CD14-positive monocyte (primary cell): ENCODE results near the gene GK2. TPM values are rescaled to one million over a fixed set of nuclear protein-coding genes. Genes with fewer than 3 reads are reported as not detected.

ENCODE experiments used
- DNase-seq, 3 donors: peaks; one replicate each; pipeline ENCODE4 v3.0.0-alpha.2; 2011 to 2022
- H2AFZ ChIP-seq: 2 replicates; pipeline ENCODE4 v1.6.0; 2012; ENCODE audit warnings: mild to moderate bottlenecking, low read depth, low read length, inconsistent platforms; ENCODE audit not compliant: insufficient read depth, poor library complexity, severe bottlenecking
- H3K27ac ChIP-seq, 2 donors: 1 replicate in 1 of 2; 2 replicates in 1 of 2; pipeline ENCODE4 v1.5.1; 2012 to 2013; ENCODE audit warnings: low read length in 2 of 2, control low read depth in 1 of 2, inconsistent platforms in 1 of 2, low read depth in 1 of 2, mild to moderate bottlenecking in 1 of 2
- H3K27me3 ChIP-seq, 2 donors: one replicate each; pipeline versions ENCODE4 v1.6.0 to v1.6.1; 2011 to 2013; ENCODE audit warnings: low read length in 2 of 2; ENCODE audit not compliant: control insufficient read depth in 2 of 2, insufficient read depth in 2 of 2
- H3K36me3 ChIP-seq, 2 donors: replicated peaks in 1 of 2; 1 replicate in 1 of 2; 2 replicates in 1 of 2; pipeline versions ENCODE4 v1.5.1 to v1.6.1; 2012 to 2013; ENCODE audit warnings: low read length in 2 of 2, control low read depth in 1 of 2, inconsistent platforms in 1 of 2, mild to moderate bottlenecking in 1 of 2; ENCODE audit not compliant: insufficient read depth in 2 of 2, control insufficient read depth in 1 of 2
- H3K4me1 ChIP-seq, 2 donors: 1 replicate in 1 of 2; 2 replicates in 1 of 2; pipeline versions ENCODE4 v1.5.1 to v1.6.1; 2012 to 2013; ENCODE audit warnings: low read length in 2 of 2, control low read depth in 1 of 2, inconsistent platforms in 1 of 2, mild to moderate bottlenecking in 1 of 2, moderate library complexity in 1 of 2; ENCODE audit not compliant: insufficient read depth in 2 of 2, control insufficient read depth in 1 of 2
- H3K4me2 ChIP-seq: replicated peaks from 2 replicates; pipeline ENCODE3; 2012; ENCODE audit warnings: low read length, moderate library complexity, mild to moderate bottlenecking; ENCODE audit not compliant: poor library complexity, severe bottlenecking; ENCODE audit errors: extremely low read depth
- H3K4me3 ChIP-seq, 3 experiments: fragments of 200-600 bp in 1 of 3; sonication (generic) in 1 of 3; replicated peaks in 1 of 3; 1 replicate in 2 of 3; 2 replicates in 1 of 3; pipeline ENCODE4 v1.5.1; 2011 to 2013; ENCODE audit warnings: low read length in 3 of 3, mild to moderate bottlenecking in 3 of 3, control low read depth in 2 of 3, low read depth in 2 of 3, inconsistent platforms in 1 of 3, moderate library complexity in 1 of 3
- H3K79me2 ChIP-seq: 2 replicates; pipeline ENCODE4 v1.6.0; 2012; ENCODE audit warnings: mild to moderate bottlenecking, control low read depth, inconsistent platforms, low read length, moderate library complexity; ENCODE audit not compliant: insufficient read depth
- H3K9ac ChIP-seq: 2 replicates; pipeline ENCODE4 v1.6.0; 2017; ENCODE audit warnings: low read length, mild to moderate bottlenecking; ENCODE audit not compliant: insufficient read depth, poor library complexity, severe bottlenecking
- H3K9me3 ChIP-seq, 2 donors: replicated peaks in 1 of 2; 1 replicate in 1 of 2; 2 replicates in 1 of 2; pipeline versions ENCODE4 v1.5.1 to v1.6.1; 2012 to 2013; ENCODE audit warnings: low read length in 2 of 2, control low read depth in 1 of 2; ENCODE audit not compliant: control insufficient read depth in 1 of 2, insufficient read depth in 1 of 2
- H4K20me1 ChIP-seq: 2 replicates; pipeline ENCODE4 v1.6.0; 2012; ENCODE audit warnings: mild to moderate bottlenecking, low read length, control low read depth, moderate library complexity; ENCODE audit not compliant: insufficient read depth
- H3K27ac Mint-ChIP-seq, 7 donors: one replicate each; pipeline ENCODE4 v1.8.0; 2020; ENCODE audit warnings: mild to moderate bottlenecking in 7 of 7, mixed read lengths in 7 of 7, moderate library complexity in 6 of 7, inconsistent platforms in 2 of 7
- H3K27me3 Mint-ChIP-seq, 3 donors: one replicate each; pipeline ENCODE4 v1.8.0; 2021 to 2022; ENCODE audit warnings: low read depth in 3 of 3, mild to moderate bottlenecking in 3 of 3, mixed read lengths in 3 of 3, moderate library complexity in 3 of 3, inconsistent platforms in 1 of 3
- H3K36me3 Mint-ChIP-seq, 2 donors: one replicate each; pipeline ENCODE4 v1.8.0; 2020; ENCODE audit warnings: mixed read lengths in 2 of 2, inconsistent platforms in 1 of 2, mild to moderate bottlenecking in 1 of 2
- H3K4me1 Mint-ChIP-seq: one replicate; pipeline ENCODE4 v1.8.0; 2020; ENCODE audit warnings: mild to moderate bottlenecking, mixed read lengths
- H3K4me3 Mint-ChIP-seq, 2 donors: one replicate each; pipeline ENCODE4 v1.8.0; 2020; ENCODE audit warnings: mild to moderate bottlenecking in 2 of 2, mixed read lengths in 2 of 2, moderate library complexity in 1 of 2
- H3K9me3 Mint-ChIP-seq, 7 donors: one replicate each; pipeline ENCODE4 v1.8.0; 2020 to 2022; ENCODE audit warnings: mixed read lengths in 7 of 7, mild to moderate bottlenecking in 6 of 7, moderate library complexity in 6 of 7, inconsistent platforms in 2 of 7
- WGBS: methylation state at CpG from one replicate; pipeline ENCODE4 v1.1.5; 2013; ENCODE audit warnings: missing lambda C conversion rate; ENCODE audit not compliant: insufficient coverage; 5-methylcytosine and 5-hydroxymethylcytosine counted together
- intact Hi-C, 2 donors: fragments of 100-400 bp; cut with micrococcal nuclease; formaldehyde crosslinking; loops; one replicate each; pipeline versions ENCODE4 v1.15.0 to v1.15.1; 2023
- polyA plus RNA-seq, 3 donors: library from polyadenylated mRNA; depleted of rRNA in 1 of 3; unstranded in 2 of 3; stranded (reverse) in 1 of 3; fragments of 300-500 nt in 2 of 3; fragments of >200 nt in 1 of 3; fragmentation: Illumina TruSeq in 2 of 3; gene quantifications; 1 replicate in 2 of 3; 2 replicates in 1 of 3; pipeline ENCODE4 v1.2.3, GENCODE V29; 2012 to 2021
- TF ChIP-seq, protein P1 (sequence below): fragments of 200-600 bp; IDR thresholded peaks from one replicate; pipeline ENCODE4 v1.8.0; 2022; ENCODE audit warnings: antibody characterized with exemption, mild to moderate bottlenecking

The GK2 gene
- polyA plus RNA-seq, 3 donors: not detected

DNA sequence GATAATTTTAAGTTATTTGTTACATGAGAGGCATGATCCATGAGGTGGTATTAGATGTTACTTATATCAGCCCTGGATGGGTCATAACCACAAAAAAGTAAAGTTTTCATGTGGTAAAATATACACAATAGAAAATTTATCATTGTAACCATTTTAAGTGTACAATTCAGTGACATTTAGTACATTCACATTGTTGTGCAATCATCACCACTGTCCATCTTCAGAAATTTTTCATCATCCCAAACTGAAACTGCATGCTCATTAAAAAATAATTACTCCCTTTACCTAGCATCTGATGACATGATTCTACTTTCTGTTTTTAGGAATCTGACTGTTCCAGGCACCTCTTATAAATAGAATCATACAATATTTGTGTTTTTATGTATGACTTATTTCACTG is 11.2 kb downstream of the GK2 start:
- no peak overlapping the region for H2AFZ ChIP-seq
- H3K9ac ChIP-seq: no peak overlapping the region
- no peaks in the 10 kb centered on the region for H3K79me2 ChIP-seq
- TF ChIP-seq, protein P1, sequence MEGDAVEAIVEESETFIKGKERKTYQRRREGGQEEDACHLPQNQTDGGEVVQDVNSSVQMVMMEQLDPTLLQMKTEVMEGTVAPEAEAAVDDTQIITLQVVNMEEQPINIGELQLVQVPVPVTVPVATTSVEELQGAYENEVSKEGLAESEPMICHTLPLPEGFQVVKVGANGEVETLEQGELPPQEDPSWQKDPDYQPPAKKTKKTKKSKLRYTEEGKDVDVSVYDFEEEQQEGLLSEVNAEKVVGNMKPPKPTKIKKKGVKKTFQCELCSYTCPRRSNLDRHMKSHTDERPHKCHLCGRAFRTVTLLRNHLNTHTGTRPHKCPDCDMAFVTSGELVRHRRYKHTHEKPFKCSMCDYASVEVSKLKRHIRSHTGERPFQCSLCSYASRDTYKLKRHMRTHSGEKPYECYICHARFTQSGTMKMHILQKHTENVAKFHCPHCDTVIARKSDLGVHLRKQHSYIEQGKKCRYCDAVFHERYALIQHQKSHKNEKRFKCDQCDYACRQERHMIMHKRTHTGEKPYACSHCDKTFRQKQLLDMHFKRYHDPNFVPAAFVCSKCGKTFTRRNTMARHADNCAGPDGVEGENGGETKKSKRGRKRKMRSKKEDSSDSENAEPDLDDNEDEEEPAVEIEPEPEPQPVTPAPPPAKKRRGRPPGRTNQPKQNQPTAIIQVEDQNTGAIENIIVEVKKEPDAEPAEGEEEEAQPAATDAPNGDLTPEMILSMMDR: no peak
- H3K27ac ChIP-seq: no peak overlapping the region
- no peaks in the 10 kb centered on the region for H3K4me1 Mint-ChIP-seq
- DNase-seq: no peak
- no peaks in the 10 kb centered on the region for H4K20me1 ChIP-seq
- H3K4me1 ChIP-seq: no peaks in the 10 kb centered on the region
- intact Hi-C loops: no loop called here
- no peak overlapping the region for H3K4me3 ChIP-seq
- peaks cover 0 to 1% (median 0%) of the 10 kb centered on the region in 3 donors for H3K27me3 Mint-ChIP-seq
- H3K36me3 ChIP-seq: no peaks in the 10 kb centered on the region
- no peak overlapping the region for H3K4me2 ChIP-seq
- H3K4me3 Mint-ChIP-seq: no peak overlapping the region
- H3K9me3 ChIP-seq: no peaks in the 10 kb centered on the region
- H3K27me3 ChIP-seq: no peaks in the 10 kb centered on the region
- peaks cover 0 to 3% (median 0%) of the 10 kb centered on the region in 7 donors for H3K9me3 Mint-ChIP-seq
- H3K36me3 Mint-ChIP-seq: no peaks in the 10 kb centered on the region
- no peak overlapping the region for H3K27ac Mint-ChIP-seq

DNA sequence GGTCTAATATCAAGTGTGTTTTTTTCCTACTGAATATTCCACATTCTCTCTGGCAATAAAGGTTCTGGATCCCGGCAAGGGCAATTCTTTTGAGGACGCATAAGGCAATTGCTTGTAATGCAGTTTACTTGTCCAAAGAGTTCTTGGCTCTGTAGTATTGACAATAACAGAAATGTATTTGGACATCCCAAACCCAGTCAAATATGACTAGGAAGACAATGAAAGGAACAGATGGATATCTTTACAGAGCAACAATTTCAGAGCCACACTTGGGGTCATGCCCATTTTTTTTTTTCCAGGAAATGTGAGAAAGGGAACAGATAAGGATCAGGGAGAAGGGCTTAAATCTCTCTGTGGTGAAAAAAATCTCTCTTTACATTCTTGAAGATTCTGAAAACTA is 12.2 kb downstream of the GK2 start:
- Mint-ChIP-seq H3K4me3 (no peak overlapping the region), H3K27me3 (peaks cover 0 to 1% (median 0%) of the 10 kb centered on the region in 3 donors), H3K36me3 (no peaks in the 10 kb centered on the region), H3K9me3 (peaks cover 0 to 3% (median 0%) of the 10 kb centered on the region in 7 donors), H3K4me1 (no peaks in the 10 kb centered on the region), H3K27ac (no peak overlapping the region)
- Histone ChIP-seq H2AFZ (no peak overlapping the region), H3K4me2 (no peak overlapping the region), H3K79me2 (no peaks in the 10 kb centered on the region), H3K27ac (no peak overlapping the region), H3K4me1 (no peaks in the 10 kb centered on the region), H3K4me3 (no peak overlapping the region), H4K20me1 (no peaks in the 10 kb centered on the region), H3K9ac (no peak overlapping the region), H3K9me3 (no peaks in the 10 kb centered on the region), H3K36me3 (no peaks in the 10 kb centered on the region), H3K27me3 (no peaks in the 10 kb centered on the region)
- WGBS: no CpG with 5 or more reads among the region's 2 CpGs
- DNase-seq: no peak
- TF ChIP-seq, protein P1: no peak
- intact Hi-C loops: no loop called here
